ENCODE results near the gene CATSPERB.

The CATSPERB gene

DNA sequence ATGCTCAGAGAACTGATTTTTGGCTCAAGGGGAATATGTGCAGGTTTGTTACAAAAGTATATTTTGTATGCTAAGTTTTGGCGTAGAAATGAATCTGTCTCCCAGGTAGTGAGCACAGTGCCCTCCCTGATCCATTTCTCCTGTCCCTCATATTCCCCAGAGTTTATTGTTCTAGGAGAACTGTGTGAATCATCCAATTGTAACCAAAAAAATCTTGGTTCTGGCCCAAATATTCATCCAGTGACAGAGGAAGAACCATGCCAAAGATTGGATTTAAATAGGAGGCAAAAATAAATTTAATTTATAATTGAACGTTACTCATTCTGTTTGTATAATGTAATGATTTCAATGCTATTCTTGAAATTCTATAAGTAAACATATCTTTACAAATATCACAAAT lies 4.8 kb downstream of the CATSPERB start:
- POLR2A ChIA-PET: no interaction called here
- DNase-seq (ENCODE audit: extremely low spot score): no peak
- TF ChIP-seq ELF4 (IDR thresholded peaks at IDR 0.05) (no peak), FOXK2 (IDR thresholded peaks at IDR 0.05) (no peak), NFRKB (IDR thresholded peaks at IDR 0.05) (no peak), PKNOX1 (IDR thresholded peaks at IDR 0.05) (no peak), BHLHE40 (IDR thresholded peaks at IDR 0.05; ENCODE audit: borderline replicate concordance) (no peak), ARNT (IDR thresholded peaks at IDR 0.05) (no peak), SUZ12 (IDR thresholded peaks at IDR 0.05) (no peak), SP1 (IDR thresholded peaks at IDR 0.05) (no peak), HDGF (IDR thresholded peaks at IDR 0.05; ENCODE audit: borderline replicate concordance) (no peak), FOXA1 (IDR thresholded peaks at IDR 0.05) (no peak), CTBP1 (IDR thresholded peaks at IDR 0.05; ENCODE audit: borderline replicate concordance) (no peak)
- CTCF ChIA-PET: no interaction called here

DNA sequence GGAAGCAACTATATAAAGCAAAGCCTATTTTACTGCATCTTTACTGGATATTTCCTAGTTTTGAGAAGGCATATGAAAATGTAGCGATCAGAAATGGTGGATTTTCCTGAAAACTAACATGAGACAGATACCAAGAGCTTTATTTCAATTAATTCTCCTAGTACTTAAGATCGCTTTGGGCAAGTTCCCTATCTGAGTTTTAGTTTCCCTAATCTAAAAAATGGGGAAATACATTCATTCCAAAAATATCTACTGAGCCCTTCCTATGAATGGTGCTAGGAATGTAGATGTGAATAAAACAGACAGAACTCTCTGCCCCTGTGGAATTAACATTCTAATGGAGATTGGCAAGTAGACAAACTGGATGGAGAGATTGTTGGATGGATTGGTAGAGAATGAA lies 8.4 kb downstream of the CATSPERB start:
- DNase-seq (ENCODE audit: extremely low spot score): no peak
- POLR2A ChIA-PET: no interaction called here
- TF ChIP-seq FOXK2 (IDR thresholded peaks at IDR 0.05): no peak
- no peak for TF ChIP-seq BHLHE40 (IDR thresholded peaks at IDR 0.05; ENCODE audit: borderline replicate concordance)
- TF ChIP-seq CTBP1 (IDR thresholded peaks at IDR 0.05; ENCODE audit: borderline replicate concordance): no peak
- TF ChIP-seq FOXA1 (IDR thresholded peaks at IDR 0.05): no peak
- no peak for TF ChIP-seq SP1 (IDR thresholded peaks at IDR 0.05)
- no peak for TF ChIP-seq FOXM1 (IDR thresholded peaks at IDR 0.05; ENCODE audit: borderline replicate concordance)
- no peak for TF ChIP-seq LEF1 (IDR thresholded peaks at IDR 0.05; ENCODE audit: borderline replicate concordance)
- TF ChIP-seq TARDBP (IDR thresholded peaks at IDR 0.05): no peak

GRCh38 chr14:91722386-91722785 lies 9.5 kb downstream of the CATSPERB start:
- POLR2A ChIA-PET: no interaction called here
- no peak for DNase-seq (ENCODE audit: extremely low spot score)
- CTCF ChIA-PET: interaction anchor here (0.7 kb wide), 1 partner anchor 72 kb away, joined by 4 read pairs; no protein-coding TSS in a partner anchor
- no peak for TF ChIP-seq LEF1 (IDR thresholded peaks at IDR 0.05; ENCODE audit: borderline replicate concordance)
- TF ChIP-seq NFRKB (IDR thresholded peaks at IDR 0.05): no peak
- no peak for TF ChIP-seq BHLHE40 (IDR thresholded peaks at IDR 0.05; ENCODE audit: borderline replicate concordance)
- TF ChIP-seq FOXA1 (IDR thresholded peaks at IDR 0.05): no peak
- TF ChIP-seq CTBP1 (IDR thresholded peaks at IDR 0.05; ENCODE audit: borderline replicate concordance): no peak
- TF ChIP-seq ELF4 (IDR thresholded peaks at IDR 0.05): no peak
- no peak for TF ChIP-seq FOXK2 (IDR thresholded peaks at IDR 0.05)
- no peak for TF ChIP-seq FOXM1 (IDR thresholded peaks at IDR 0.05; ENCODE audit: borderline replicate concordance)
- TF ChIP-seq ARNT (IDR thresholded peaks at IDR 0.05): no peak
- TF ChIP-seq TARDBP (IDR thresholded peaks at IDR 0.05): no peak
- no peak for TF ChIP-seq SUZ12 (IDR thresholded peaks at IDR 0.05)
- TF ChIP-seq L3MBTL2 (conservative IDR thresholded peaks at IDR 0.05): no peak

More for the DNA sequence above, 8.4 kb downstream of the CATSPERB start:
- CTCF ChIA-PET: no interaction called here

- ChIA-PET POLR2A (no interaction called here), CTCF (no interaction called here)
- no peak for DNase-seq (ENCODE audit: extremely low spot score)
- TF ChIP-seq SP1 (IDR thresholded peaks at IDR 0.05) (no peak), L3MBTL2 (conservative IDR thresholded peaks at IDR 0.05) (no peak), NFRKB (IDR thresholded peaks at IDR 0.05) (no peak), PKNOX1 (IDR thresholded peaks at IDR 0.05) (no peak), LEF1 (IDR thresholded peaks at IDR 0.05; ENCODE audit: borderline replicate concordance) (no peak), SUZ12 (IDR thresholded peaks at IDR 0.05) (no peak), BHLHE40 (IDR thresholded peaks at IDR 0.05; ENCODE audit: borderline replicate concordance) (no peak), ZNF384 (IDR thresholded peaks at IDR 0.05) (no peak), FOXM1 (IDR thresholded peaks at IDR 0.05; ENCODE audit: borderline replicate concordance) (no peak), ARNT (IDR thresholded peaks at IDR 0.05) (no peak), HDGF (IDR thresholded peaks at IDR 0.05; ENCODE audit: borderline replicate concordance) (no peak), TARDBP (IDR thresholded peaks at IDR 0.05) (no peak), CTBP1 (IDR thresholded peaks at IDR 0.05; ENCODE audit: borderline replicate concordance) (no peak), ELF4 (IDR thresholded peaks at IDR 0.05) (no peak), FOXK2 (IDR thresholded peaks at IDR 0.05) (no peak)
These were observed 12.0 kb downstream of the CATSPERB start for GRCh38 chr14:91719839-91720238.

DNA sequence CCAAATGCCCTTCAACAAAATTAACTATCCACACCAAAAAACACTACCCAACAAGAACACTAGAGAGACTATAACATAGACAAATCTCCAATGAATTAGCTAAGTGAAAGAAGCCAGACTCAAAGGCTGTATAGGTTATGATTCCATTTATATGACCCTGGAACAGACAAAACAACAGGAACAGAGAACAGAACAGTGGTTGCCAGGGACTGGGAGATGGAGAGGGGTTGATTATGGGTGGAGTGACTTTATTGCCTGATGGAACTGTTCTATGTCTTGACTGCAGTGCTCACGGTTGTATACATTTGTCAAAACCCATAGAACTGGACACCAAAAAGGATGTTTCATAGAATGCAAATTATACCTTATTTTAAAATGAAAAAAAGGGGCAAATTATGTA lies 14.9 kb downstream of the CATSPERB start:
- POLR2A ChIA-PET: no interaction called here
- TF ChIP-seq SP1 (IDR thresholded peaks at IDR 0.05) (no peak), CTBP1 (IDR thresholded peaks at IDR 0.05; ENCODE audit: borderline replicate concordance) (no peak), FOXK2 (IDR thresholded peaks at IDR 0.05) (no peak), PKNOX1 (IDR thresholded peaks at IDR 0.05) (no peak), L3MBTL2 (conservative IDR thresholded peaks at IDR 0.05) (no peak), FOXM1 (IDR thresholded peaks at IDR 0.05; ENCODE audit: borderline replicate concordance) (no peak), LEF1 (IDR thresholded peaks at IDR 0.05; ENCODE audit: borderline replicate concordance) (no peak), SUZ12 (IDR thresholded peaks at IDR 0.05) (no peak)
- no peak for DNase-seq (ENCODE audit: extremely low spot score)
- CTCF ChIA-PET: no interaction called here

DNA sequence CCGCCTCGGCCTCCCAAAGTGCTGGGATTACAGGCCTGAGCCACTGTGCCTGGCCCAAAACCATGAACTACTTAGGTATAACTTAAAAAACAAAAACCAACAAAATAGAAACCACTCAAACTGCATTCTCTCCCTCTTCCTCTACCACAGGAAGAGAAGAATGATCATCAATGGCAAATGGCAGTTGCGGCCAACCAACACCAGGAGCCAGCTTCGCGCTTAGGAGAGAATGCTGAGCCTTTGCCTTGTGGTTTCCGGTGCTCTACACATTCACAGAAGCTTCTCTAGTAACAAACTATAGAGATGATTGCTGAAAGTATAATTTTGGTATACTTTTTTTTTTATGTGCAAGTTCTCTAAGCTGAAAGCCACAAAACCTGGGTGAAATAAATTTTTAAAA lies 17.1 kb downstream of the CATSPERB start:
- CTCF ChIA-PET: no interaction called here
- POLR2A ChIA-PET: no interaction called here
- no peak for DNase-seq (ENCODE audit: extremely low spot score)
- no peak for TF ChIP-seq ZNF384 (IDR thresholded peaks at IDR 0.05)
- TF ChIP-seq CTBP1 (IDR thresholded peaks at IDR 0.05; ENCODE audit: borderline replicate concordance): no peak
- TF ChIP-seq SP1 (IDR thresholded peaks at IDR 0.05): no peak
- TF ChIP-seq HDGF (IDR thresholded peaks at IDR 0.05; ENCODE audit: borderline replicate concordance): no peak

DNA sequence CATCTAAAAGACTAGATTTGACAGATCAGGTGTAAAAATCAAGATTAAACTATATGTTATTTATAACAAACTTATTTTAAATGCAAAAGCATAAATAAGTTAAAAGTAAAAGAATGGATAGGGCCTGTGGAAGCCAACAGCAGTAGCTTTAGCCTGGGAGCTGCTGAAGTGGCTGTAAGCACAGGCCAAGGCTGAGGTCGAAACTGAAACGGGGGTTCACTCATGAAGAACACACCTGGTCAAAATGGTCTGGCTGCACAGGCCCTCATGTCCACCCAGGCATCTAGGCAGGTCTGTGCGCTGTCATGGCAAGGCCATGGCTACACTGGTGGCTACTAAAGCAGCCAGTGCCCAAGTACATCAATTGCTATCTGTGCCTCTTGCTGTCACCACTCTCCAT lies 23.1 kb downstream of the CATSPERB start:
- DNase-seq (ENCODE audit: extremely low spot score): no peak
- ChIA-PET CTCF (no interaction called here), POLR2A (no interaction called here)
- no peak for TF ChIP-seq L3MBTL2 (conservative IDR thresholded peaks at IDR 0.05)
- no peak for TF ChIP-seq ZNF384 (IDR thresholded peaks at IDR 0.05)
- no peak for TF ChIP-seq NFRKB (IDR thresholded peaks at IDR 0.05)
- no peak for TF ChIP-seq BHLHE40 (IDR thresholded peaks at IDR 0.05; ENCODE audit: borderline replicate concordance)
- no peak for TF ChIP-seq FOXM1 (IDR thresholded peaks at IDR 0.05; ENCODE audit: borderline replicate concordance)
- TF ChIP-seq CTBP1 (IDR thresholded peaks at IDR 0.05; ENCODE audit: borderline replicate concordance): no peak
- TF ChIP-seq ELF4 (IDR thresholded peaks at IDR 0.05): no peak
- TF ChIP-seq FOXK2 (IDR thresholded peaks at IDR 0.05): no peak
- no peak for TF ChIP-seq LEF1 (IDR thresholded peaks at IDR 0.05; ENCODE audit: borderline replicate concordance)
- TF ChIP-seq ARNT (IDR thresholded peaks at IDR 0.05): no peak
- no peak for TF ChIP-seq FOXA1 (IDR thresholded peaks at IDR 0.05)

Data from HEK293T (cell line).